Activated CD8-positive, alpha-beta memory T cell treated with anti-CD3 and anti-CD28 coated beads, Interleukin-2, amount 50 U/mL, for 4 hours (primary cell): ENCODE results near the gene SOX18.

Experiments used
- DNase-seq: peaks from one replicate; pipeline ENCODE4 v3.0.0-alpha.2; 2020

Gene SOX18

GRCh38 chr20:64080013-64080812 lies 30.8 kb upstream of the SOX18 start, which contains the start of gene OPRL1:
OPRL1 (plus strand) TSS chr20:64080082; CDS start chr20:64092721, 12,639 bp downstream.
- no peak for DNase-seq

DNA sequence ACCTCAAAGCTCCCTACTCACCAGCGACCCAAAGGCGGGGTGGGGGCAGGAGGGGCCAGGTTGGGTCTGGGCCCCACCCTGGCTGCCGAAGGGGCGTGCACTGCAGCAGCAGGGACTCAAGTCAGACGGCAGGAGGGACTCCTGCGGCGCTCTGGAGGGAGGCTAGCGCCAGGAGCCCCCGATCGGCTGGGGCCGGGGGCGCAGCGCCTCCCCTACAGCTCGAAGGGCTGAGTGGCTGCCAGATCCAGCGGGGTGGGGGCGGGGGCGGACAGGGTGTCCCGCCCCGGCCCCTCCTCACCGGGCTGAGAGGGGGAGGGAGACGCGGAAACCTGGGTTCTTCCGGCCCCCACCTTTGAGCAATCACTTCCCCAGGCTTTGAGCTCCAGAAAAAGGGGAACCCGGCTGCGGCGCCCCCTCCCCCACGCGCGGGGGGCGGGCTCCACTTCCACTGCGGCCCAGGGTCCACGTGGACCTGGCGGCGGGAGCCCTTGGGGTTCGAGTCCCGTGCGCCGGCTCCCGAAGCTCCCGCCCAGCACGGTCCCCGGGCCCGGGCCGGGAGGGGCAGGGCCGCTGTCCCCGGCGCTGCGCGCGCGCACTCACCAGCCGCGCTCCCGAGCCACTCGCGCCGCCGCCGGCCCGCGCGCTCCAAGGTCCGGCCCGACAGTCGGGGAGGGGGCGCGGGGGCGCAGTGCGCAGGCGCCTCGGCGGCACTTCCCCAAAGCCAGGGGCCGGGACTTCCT lies 30.0 kb upstream of the SOX18 start, which contains the start of gene RGS19:
Gene RGS19 (minus strand): TSS at position 246 of the 740 bp plus-strand sequence. CDS start 2,632 bp downstream, outside the sequence.
- DNase-seq, result peak; percentile 66

DNA sequence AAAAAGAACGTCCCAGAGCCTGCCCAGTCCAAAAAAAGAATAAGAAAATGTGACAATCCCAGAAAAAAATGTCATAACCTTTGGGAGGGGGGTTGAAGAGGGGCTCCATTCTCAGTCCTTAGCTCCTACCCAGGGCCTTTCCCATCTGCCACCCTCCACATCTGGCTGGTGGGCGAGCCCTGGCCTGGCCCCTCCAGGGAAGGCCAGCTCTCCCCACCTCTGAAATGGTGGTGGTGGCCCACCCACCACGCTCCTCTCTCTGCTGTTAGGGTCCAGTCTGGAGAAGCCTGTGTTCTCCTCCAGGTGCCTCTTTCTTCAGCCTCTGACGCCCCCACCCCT lies 29.5 kb upstream of the SOX18 start:
- DNase-seq, result no peak

DNA sequence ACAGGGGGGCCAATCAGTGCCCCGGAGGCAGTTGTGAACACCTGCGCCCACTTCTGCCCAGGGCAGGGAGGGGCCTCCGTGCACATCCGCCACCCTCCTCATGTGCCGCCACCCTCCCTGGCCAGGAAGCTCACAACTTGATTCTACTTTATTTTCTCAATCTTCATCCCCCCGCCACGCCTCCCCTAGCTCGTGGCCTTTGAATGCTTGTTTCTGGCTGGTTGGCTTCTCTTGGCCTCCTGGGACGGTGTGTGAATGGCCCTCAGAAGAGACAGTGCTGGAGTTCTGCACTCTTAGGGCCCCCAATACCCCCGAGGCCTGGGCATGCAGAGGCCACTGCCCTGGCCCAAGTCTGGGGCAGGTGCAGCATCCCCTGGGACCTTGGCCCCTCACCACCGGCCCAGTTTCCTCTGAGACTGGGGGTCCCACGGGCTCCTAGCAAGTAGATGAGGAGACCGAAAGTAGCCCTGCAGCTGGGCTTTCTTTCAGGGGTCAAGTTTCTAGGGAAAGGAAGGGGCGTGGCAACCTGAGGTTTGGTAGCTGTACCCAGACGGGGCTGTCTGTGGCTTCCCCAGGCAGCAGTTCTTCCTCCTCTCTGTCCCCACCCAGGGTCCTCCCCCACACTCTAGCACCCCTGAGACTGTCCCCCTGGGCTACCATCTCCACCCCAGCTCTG lies 28.6 kb upstream of the SOX18 start:
- peak; percentile 47 for DNase-seq

DNA sequence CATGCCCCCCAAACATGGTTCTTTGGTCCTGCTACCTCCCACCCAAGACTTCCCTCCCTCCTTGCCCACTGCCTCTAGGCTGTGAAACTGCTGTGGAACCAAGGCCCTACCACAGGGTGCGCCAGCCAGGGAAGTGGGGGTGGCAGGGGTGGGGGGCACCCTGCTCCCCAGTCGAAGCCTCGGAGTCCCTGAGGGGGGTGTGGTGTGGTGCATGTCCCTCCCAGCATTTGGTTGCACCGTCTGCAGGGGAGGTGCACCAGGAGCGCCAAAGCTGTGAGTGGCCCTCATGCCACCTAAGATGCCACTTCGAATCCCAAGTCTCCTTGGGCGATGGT lies 28.1 kb upstream of the SOX18 start:
- no peak for DNase-seq

- no peak for DNase-seq
Measured at GRCh38 chr20:64077094-64077493, 27.7 kb upstream of the SOX18 start.

DNA sequence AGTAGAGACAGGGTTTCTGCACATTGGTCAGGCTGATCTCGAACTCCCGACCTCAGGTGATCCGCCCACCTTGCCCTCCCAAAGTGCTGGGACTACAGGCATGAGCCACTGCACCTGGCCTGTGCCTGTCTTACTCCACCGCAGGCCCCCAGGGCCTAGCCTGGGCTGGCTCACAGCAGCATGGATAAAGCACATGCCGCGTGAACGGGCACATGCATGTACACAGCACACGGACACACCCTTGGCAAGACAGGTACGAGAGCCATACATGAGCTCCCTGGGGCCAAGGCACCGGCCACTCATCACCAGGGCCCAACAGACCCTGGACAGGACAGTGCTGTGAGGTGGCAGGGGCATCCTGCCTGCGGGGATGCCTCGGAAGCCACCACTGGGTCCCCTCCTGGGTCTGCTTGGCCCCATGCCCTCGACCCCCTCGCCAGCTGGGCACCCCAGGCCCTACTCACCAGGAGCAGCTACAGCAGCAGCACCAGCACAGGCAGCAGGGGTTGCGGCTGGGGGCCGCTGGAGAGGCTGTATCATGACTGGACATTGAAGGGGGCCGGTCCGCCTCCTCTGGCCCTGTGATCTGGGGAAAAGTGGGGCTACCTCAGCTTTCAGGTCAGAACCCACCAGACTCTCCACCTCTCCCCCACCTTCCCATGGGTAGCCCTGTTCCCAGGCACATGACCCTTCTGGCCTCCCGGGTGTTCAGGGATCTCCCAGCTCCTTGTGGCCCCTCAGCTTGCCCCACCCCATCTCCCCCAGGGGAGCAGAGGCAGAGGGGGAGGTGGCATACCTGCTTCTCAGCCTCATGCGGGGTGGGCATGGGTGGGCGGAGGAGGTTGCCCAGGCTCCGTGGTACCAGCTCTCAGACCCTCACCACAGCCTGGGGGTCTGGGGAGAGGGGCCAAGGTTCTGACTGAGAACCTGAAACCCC lies 26.9 kb upstream of the SOX18 start:
- no peak for DNase-seq

DNA sequence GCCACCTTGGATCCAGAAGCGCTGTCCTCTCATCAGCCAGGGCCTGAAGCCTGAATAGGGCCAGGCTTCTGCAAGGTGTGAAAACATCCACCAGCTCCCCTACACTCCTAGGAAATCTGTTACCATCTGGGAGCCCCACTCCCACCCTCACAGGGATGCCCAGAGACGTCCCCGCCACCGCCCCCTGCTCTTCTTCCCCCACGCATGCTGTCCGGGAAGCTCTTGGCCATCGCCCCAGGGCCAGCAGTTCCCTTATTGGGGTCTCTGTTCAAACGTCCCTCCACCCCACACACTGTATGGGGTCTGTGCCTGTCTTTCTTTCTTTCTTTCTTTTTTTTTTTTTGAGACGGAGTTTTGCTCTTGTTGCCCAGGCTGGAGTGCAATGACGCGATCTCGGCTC lies 26.1 kb upstream of the SOX18 start:
- no peak for DNase-seq

GRCh38 chr20:64074963-64075362 lies 25.5 kb upstream of the SOX18 start:
- no peak for DNase-seq

- no peak for DNase-seq
Measured at GRCh38 chr20:64074184-64074789, 24.8 kb upstream of the SOX18 start.

DNA sequence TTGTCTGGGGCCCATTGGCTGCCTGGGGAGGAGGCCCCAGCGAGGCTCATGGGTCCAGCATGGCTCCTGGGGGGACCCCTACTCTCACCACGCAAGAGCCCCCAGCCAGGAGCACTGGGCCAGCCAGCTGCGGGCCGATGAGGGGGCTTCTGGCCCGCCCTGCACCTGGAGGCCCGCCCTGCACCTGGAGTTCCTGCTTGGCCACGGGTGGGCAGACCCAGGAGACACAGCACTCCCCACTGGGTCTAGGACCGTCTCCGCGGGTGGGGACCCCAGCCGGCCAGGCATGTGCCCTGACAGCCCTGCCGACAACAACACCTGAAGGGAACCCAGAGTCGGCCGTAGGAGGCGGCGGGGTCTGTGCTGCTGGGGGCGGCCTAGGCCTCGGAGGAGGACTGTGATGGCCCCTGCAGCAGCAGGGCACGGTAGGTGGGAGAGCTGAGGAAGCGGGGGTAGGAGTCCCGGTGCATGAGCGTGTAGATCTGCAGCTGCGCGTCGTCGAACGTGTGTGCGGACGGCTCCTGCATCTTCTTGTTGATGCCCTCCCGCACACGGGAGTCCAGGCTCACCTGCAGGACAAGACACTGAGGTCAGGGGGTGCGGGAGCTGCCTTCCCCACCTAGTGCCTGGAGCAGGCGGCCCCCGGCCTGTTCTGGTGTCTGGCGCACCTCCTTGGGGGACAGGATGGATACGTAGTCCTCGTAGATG lies 24.2 kb upstream of the SOX18 start:
- no peak for DNase-seq

DNA sequence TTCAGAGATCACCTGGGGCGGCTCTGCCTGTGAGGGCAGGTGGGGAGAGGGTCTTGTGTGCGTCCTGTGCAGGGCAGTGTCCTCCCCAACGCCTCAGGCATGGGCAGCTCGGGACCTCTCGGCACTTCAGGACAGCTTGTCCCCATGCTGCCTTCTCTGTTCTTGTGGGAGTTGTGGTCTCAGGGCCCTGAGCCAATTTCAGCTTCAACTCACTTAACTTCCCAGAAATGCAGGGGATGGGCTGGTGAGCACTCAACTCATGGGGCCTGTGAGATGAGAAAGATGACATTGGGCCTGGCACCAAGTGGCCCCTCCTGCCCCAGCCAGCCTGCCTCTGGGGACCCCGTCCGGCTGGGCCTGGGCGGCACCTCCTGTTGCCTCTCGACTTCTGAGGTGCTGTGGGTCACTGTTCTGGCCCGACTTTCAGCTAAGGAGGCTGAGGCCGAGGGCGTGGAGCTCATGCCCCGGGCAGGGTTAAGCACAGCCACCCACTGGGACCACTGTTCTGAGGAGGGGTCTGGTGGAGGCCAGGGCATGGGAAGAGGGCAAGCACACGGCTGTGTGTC lies 23.1 kb upstream of the SOX18 start:
- DNase-seq, result no peak

GRCh38 chr20:64071341-64072332 lies 22.2 kb upstream of the SOX18 start:
- no peak for DNase-seq

- DNase-seq, result no peak
Measured at GRCh38 chr20:64070244-64070993, 21.0 kb upstream of the SOX18 start.

- no peak for DNase-seq
Measured at GRCh38 chr20:64069614-64070243, 20.3 kb upstream of the SOX18 start.

- no peak for DNase-seq
Measured at GRCh38 chr20:64069209-64069613, 19.8 kb upstream of the SOX18 start.

DNA sequence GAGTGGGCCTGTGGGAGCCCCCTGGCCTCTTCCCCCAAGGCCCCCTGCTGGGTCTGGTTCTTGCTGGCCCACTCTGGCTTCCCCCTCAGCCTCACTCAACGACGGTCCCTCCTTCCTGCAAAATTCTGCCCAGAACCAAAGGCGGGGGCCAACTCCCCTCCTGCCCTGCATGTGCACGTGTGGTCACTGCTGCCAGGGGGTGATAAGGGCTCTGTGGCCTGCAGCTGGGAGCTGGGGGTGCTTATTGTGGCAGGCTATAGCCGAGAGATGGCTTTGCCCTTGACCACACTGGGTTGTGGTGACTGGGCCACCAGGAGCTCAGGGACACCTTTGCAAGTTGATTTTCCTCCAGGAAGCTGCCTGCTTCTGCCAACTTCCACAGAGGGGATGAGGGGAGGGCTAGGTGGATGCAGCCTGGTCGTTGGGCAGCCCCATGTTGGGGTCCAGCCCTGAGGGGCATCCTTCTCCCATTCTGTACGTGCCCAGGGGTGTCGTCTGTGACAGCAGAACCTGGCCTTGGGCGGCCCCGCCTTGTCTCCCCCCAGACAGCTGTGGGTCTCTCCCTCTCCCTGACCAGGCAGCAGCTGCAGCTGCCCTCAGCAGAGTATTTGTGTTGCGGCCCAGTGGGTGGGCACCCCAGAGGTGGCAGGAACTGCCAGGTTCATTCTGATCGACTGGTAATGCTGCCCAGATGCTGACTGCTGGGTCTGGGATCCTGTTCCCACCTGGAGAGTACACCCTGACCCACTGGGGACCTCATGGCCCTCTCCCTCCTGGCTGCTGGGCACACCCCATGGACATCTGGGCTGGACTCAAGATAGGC lies 19.2 kb upstream of the SOX18 start:
- DNase-seq, result no peak
